ENCODE results near the gene STX1A. TPM values are rescaled to one million over a fixed set of nuclear protein-coding genes. Genes with fewer than 3 reads are reported as not detected.

The STX1A gene
- total and polyA plus RNA-seq, 2 of the 13 experiments (the other 11 are each of a cell fraction or from before 2014, with no cell fraction given), result 6.1 to 12.2 TPM

DNA sequence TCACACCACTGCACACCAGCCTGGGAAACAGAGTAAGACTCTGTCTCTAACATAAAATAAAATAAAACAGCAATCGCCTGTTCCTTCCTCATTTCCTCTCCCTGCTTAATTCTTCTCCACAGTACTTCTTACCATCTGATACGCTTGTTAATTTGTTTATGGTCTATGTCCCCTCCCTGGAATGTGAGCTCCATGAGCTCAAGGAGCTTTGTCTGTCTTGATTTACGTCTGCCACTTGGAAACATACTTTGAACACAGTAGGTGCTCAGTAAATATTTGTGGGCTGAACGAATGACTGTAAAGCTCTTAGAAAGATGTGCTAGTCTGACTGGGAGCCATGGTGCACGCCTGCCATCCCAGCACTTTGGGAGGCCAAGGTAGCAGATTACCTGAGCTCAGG, 9.1 kb upstream of the STX1A start (continued):
- TF ChIP-seq, protein P1, sequence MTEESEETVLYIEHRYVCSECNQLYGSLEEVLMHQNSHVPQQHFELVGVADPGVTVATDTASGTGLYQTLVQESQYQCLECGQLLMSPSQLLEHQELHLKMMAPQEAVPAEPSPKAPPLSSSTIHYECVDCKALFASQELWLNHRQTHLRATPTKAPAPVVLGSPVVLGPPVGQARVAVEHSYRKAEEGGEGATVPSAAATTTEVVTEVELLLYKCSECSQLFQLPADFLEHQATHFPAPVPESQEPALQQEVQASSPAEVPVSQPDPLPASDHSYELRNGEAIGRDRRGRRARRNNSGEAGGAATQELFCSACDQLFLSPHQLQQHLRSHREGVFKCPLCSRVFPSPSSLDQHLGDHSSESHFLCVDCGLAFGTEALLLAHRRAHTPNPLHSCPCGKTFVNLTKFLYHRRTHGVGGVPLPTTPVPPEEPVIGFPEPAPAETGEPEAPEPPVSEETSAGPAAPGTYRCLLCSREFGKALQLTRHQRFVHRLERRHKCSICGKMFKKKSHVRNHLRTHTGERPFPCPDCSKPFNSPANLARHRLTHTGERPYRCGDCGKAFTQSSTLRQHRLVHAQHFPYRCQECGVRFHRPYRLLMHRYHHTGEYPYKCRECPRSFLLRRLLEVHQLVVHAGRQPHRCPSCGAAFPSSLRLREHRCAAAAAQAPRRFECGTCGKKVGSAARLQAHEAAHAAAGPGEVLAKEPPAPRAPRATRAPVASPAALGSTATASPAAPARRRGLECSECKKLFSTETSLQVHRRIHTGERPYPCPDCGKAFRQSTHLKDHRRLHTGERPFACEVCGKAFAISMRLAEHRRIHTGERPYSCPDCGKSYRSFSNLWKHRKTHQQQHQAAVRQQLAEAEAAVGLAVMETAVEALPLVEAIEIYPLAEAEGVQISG (CRISPR knock-in tag; IDR thresholded peaks at IDR 0.05), result no peak
- no peak for TF ChIP-seq ATF7 (IDR thresholded peaks at IDR 0.05)
- TF ChIP-seq ATF7 (CRISPR knock-in tag; IDR thresholded peaks at IDR 0.05), result no peak
- no peak for TF ChIP-seq ZNF724P (CRISPR knock-in tag; IDR thresholded peaks at IDR 0.05; ENCODE audit: borderline replicate concordance)
- TF ChIP-seq NCOA5 (CRISPR knock-in tag; IDR thresholded peaks at IDR 0.05), result no peak
- no peak for TF ChIP-seq MAFG (CRISPR knock-in tag; IDR thresholded peaks at IDR 0.05)
- TF ChIP-seq KDM5A (IDR thresholded peaks at IDR 0.05; ENCODE audit: borderline replicate concordance, low read length), result no peak

DNA sequence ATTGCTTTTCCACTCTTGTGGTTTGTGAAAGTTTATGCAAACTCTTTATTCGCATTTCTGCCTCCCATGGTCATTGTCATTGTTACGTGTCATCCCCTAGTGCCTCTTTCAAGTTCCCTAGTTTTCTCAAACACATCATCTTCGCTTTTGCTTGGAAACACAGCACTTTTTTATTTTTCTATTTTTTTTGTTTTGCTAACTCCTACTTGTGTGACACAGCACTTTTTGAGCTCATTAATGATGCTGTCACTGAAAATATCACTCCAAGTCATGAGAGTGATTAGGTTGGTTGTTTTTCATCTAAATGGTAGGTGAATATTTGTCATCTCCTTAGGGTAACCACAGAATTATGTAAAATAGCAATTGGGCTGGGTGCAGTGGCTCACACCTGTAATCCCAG, 8.5 kb upstream of the STX1A start:
- no peak for DNase-seq (ENCODE audit: low spot score)
- ATAC-seq, result no peak
- WGBS (ENCODE audit: low lambda C conversion rate), result 35% methylated on average over 3 of the region's 3 CpGs
- H2AFZ ChIP-seq (ENCODE audit: low read length), result no peak overlapping the region
- no peak overlapping the region for H3K27ac ChIP-seq (ENCODE audit: extremely low read length, insufficient read depth, low read length)
- ChIA-PET POLR2A (interaction anchor here (0.9 kb wide), 1 partner anchor 10 kb away, joined by 5 read pairs; the partner anchor contains the start of gene ABHD11), CTCF (ENCODE audit: low intra/inter-chr PET ratio, low total read pairs) (no interaction called here)
- H4K20me1 ChIP-seq (ENCODE audit: insufficient read depth, low read length), result no peaks in the 10 kb centered on the region
- H3K4me2 ChIP-seq (ENCODE audit: low read depth, low read length), result no peak overlapping the region
- no peaks in the 10 kb centered on the region for H3K36me3 ChIP-seq (replicated peaks in 1 of 2; ENCODE audit: control insufficient read depth in 1 of 2, insufficient read depth in 2 of 2, low read length in 2 of 2)
- in situ Hi-C loops (cut with HindIII; ENCODE audit: extremely low pct_ligation_motif_present, low pct_unique_long_range_greater_than_20kb) (no loop called here), intact Hi-C loops (cut with micrococcal nuclease; ENCODE audit: unreplicated experiment) (loop anchor here (5.0 kb wide), 1 partner anchor 116 kb away; no protein-coding TSS in a partner anchor)
- H3K4me3 ChIP-seq (replicated peaks in 1 of 3; ENCODE audit: insufficient read depth in 1 of 3, low read depth in 2 of 3, low read length in 3 of 3), result no peak overlapping the region
- BruUV-seq (replicated peaks), result no TSS peak
- peaks cover 20% of the 10 kb centered on the region for H3K4me1 ChIP-seq (ENCODE audit: insufficient read depth, low read length)
- H3K9me3 ChIP-seq (ENCODE audit: low read length), result no peaks in the 10 kb centered on the region
- H3K79me2 ChIP-seq (ENCODE audit: insufficient read depth, low read length), result no peaks in the 10 kb centered on the region
- H3K27me3 ChIP-seq (ENCODE audit: control insufficient read depth in 1 of 2, insufficient read depth in 2 of 2, low read length in 2 of 2), result no peaks in the 10 kb centered on the region; a peak in 1 of 5 replicates
- no peak for FAIRE-seq
- no peak overlapping the region for H3K9ac ChIP-seq (ENCODE audit: insufficient read depth, low read depth, low read length)
- TF ChIP-seq NR3C1 (CRISPR knock-in tag; IDR thresholded peaks at IDR 0.05) (no peak), KLF9 (CRISPR knock-in tag; IDR thresholded peaks at IDR 0.05; ENCODE audit: low read depth) (no peak), PAX8 (CRISPR knock-in tag; IDR thresholded peaks at IDR 0.05; ENCODE audit: borderline replicate concordance) (no peak), KDM5A (IDR thresholded peaks at IDR 0.05; ENCODE audit: borderline replicate concordance, low read length) (no peak), NFE2L2 (IDR thresholded peaks at IDR 0.05; ENCODE audit: low read length) (peak; percentile 42; the same call in 1 of the 2 replicates), SRSF4 (IDR thresholded peaks at IDR 0.05; ENCODE audit: low read depth, low read length, poor library complexity, severe bottlenecking) (no peak)
